DND-41 (cell line): ENCODE measurements around the gene HDAC8.
"Not testable (repeated sequence)": the region's sequence is repeated elsewhere in the genome, so short reads cannot be mapped to it uniquely, and the experiment has no call there.

Source experiments
- ATAC-seq: fragments of 200-7000 bp; cut with Tn5 transposase; 3 replicates; pipeline ENCODE4 v1.9.1; 2021; ENCODE audit warnings: low read depth; ENCODE audit not compliant: insufficient read depth
- DNase-seq: peaks from one replicate; pipeline ENCODE4 v3.0.0-alpha.2; 2020
- H2AFZ ChIP-seq: 2 replicates; pipeline ENCODE4 v1.6.0; 2012; ENCODE audit warnings: low read depth, low read length
- H3K27ac ChIP-seq: 2 replicates; pipeline ENCODE4 v1.5.1; 2012; ENCODE audit warnings: low read length, inconsistent platforms
- H3K27me3 ChIP-seq: fragments of 200-600 bp; sonication (generic); 2 replicates; pipeline ENCODE4 v1.6.0; 2012; ENCODE audit warnings: low read length, mild to moderate bottlenecking, inconsistent platforms; ENCODE audit not compliant: insufficient read depth, poor library complexity
- H3K36me3 ChIP-seq: 2 replicates; pipeline ENCODE4 v1.5.1; 2012; ENCODE audit warnings: low read length, inconsistent platforms; ENCODE audit not compliant: insufficient read depth
- H3K4me1 ChIP-seq: 2 replicates; pipeline ENCODE4 v1.5.1; 2012; ENCODE audit warnings: mild to moderate bottlenecking, low read length; ENCODE audit not compliant: insufficient read depth
- H3K4me2 ChIP-seq: 2 replicates; pipeline ENCODE4 v1.6.0; 2012; ENCODE audit warnings: mild to moderate bottlenecking, moderate library complexity, low read length, inconsistent platforms; ENCODE audit not compliant: insufficient read depth
- H3K4me3 ChIP-seq, 2 experiments: fragments of 200-600 bp in 1 of 2; shearing (Covaris generic) in 1 of 2; 2 replicates each; pipeline ENCODE4 v1.5.1; 2012 to 2016; ENCODE audit warnings: inconsistent platforms in 2 of 2, low read length in 2 of 2, mild to moderate bottlenecking in 2 of 2, low read depth in 1 of 2, moderate library complexity in 1 of 2
- H3K79me2 ChIP-seq: 2 replicates; pipeline ENCODE4 v1.6.0; 2012; ENCODE audit warnings: low read length, inconsistent platforms; ENCODE audit not compliant: insufficient read depth
- H3K9ac ChIP-seq: 2 replicates; pipeline ENCODE4 v1.6.0; 2012; ENCODE audit warnings: low read depth, mild to moderate bottlenecking, inconsistent platforms, low read length, moderate library complexity
- H3K9me3 ChIP-seq: 2 replicates; pipeline ENCODE4 v1.5.1; 2012; ENCODE audit warnings: low read length, moderate library complexity, mild to moderate bottlenecking, inconsistent platforms; ENCODE audit not compliant: insufficient read depth, severe bottlenecking
- H4K20me1 ChIP-seq: 2 replicates; pipeline ENCODE4 v1.6.0; 2012; ENCODE audit warnings: low read length; ENCODE audit not compliant: insufficient read depth
- EZH2 ChIP-seq: IDR thresholded peaks from 3 replicates; pipeline ENCODE4 v1.6.1; 2012; ENCODE audit warnings: borderline replicate concordance, low read depth, mild to moderate bottlenecking, moderate library complexity, low read length, inconsistent platforms; ENCODE audit not compliant: severe bottlenecking
- TF ChIP-seq, protein P1 (sequence below): IDR thresholded peaks from 2 replicates; pipeline ENCODE4 v1.5.1; 2012; ENCODE audit warnings: borderline replicate concordance, low read length, moderate library complexity, mild to moderate bottlenecking; ENCODE audit not compliant: poor library complexity, severe bottlenecking; ENCODE audit errors: extremely low read depth

The HDAC8 gene

DNA sequence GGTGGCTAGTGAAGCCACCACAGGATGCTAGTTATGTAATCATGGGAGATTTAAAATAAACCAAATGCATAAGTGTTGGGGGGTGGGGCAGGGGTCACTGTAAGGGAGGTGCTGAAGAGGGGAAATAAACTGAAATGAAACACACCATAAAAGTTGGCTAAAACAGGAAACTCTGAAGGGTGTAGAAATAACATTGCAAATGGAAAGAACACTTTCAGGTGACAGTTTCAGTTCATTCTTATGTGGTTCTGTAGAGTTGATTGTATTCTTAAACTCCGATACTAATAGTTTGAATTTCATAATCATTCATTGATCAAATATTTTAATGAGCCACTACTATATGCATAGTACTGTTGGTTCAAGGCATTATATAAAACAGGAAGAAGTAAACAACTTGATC, 80.1 kb downstream of the HDAC8 start:
- Histone ChIP-seq H3K79me2 (no peaks in the 10 kb centered on the region), H3K27me3 (no peaks in the 10 kb centered on the region), H3K36me3 (peaks cover 4% of the 10 kb centered on the region), H3K4me3 (no peak overlapping the region), H3K4me2 (no peak overlapping the region), H3K4me1 (no peaks in the 10 kb centered on the region), H3K27ac (no peak overlapping the region), H3K9ac (no peak overlapping the region), H4K20me1 (no peaks in the 10 kb centered on the region), H3K9me3 (no peaks in the 10 kb centered on the region), H2AFZ (no peak overlapping the region)
- ATAC-seq (no peak), DNase-seq (no peak)
- TF ChIP-seq, protein P1, sequence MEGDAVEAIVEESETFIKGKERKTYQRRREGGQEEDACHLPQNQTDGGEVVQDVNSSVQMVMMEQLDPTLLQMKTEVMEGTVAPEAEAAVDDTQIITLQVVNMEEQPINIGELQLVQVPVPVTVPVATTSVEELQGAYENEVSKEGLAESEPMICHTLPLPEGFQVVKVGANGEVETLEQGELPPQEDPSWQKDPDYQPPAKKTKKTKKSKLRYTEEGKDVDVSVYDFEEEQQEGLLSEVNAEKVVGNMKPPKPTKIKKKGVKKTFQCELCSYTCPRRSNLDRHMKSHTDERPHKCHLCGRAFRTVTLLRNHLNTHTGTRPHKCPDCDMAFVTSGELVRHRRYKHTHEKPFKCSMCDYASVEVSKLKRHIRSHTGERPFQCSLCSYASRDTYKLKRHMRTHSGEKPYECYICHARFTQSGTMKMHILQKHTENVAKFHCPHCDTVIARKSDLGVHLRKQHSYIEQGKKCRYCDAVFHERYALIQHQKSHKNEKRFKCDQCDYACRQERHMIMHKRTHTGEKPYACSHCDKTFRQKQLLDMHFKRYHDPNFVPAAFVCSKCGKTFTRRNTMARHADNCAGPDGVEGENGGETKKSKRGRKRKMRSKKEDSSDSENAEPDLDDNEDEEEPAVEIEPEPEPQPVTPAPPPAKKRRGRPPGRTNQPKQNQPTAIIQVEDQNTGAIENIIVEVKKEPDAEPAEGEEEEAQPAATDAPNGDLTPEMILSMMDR: no peak
- no peak for TF ChIP-seq EZH2

DNA sequence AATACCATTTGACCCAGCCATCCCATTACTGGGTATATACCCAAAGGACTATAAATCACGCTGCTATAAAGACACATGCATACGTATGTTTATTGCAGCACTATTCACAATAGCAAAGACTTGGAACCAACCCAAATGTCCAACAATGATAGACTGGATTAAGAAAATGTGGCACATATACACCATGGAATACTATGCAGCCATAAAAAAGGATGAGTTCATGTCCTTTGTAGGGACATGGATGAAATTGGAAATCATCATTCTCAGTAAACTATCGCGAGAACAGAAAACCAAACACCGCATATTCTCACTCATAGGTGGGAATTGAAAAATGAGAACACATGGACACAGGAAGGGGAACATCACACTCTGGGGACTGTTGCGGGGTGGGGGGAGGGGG, 82.4 kb downstream of the HDAC8 start:
- not testable (repeated sequence) for H2AFZ ChIP-seq, H3K27me3 ChIP-seq, DNase-seq, H3K27ac ChIP-seq, H3K36me3 ChIP-seq, H4K20me1 ChIP-seq, H3K4me3 ChIP-seq, H3K4me2 ChIP-seq, H3K79me2 ChIP-seq, H3K9me3 ChIP-seq, H3K4me1 ChIP-seq, H3K9ac ChIP-seq, ATAC-seq

DNA sequence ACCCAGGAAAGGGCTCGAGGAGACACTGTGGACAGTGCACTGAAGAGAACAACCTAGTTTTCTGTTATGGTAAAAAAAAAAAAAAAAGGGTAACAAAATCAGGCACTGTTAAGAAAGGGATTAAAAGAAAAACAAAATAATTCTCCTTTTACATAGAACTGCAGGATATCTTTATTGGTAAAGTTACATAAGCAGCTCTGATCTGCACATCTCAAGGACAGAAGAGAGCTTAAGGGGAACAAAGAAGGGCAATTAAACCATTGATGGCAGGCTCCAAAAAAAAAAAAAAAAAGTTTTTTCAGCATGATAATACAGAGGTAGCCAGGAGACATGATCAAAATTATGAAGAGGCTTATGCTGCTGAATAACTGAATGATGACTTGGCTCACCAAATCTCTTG, 85.0 kb downstream of the HDAC8 start:
- H3K27me3 ChIP-seq: no peaks in the 10 kb centered on the region
- no peak overlapping the region for H3K4me3 ChIP-seq
- H3K4me1 ChIP-seq: no peaks in the 10 kb centered on the region
- ATAC-seq (no peak), DNase-seq (no peak)
- no peaks in the 10 kb centered on the region for H4K20me1 ChIP-seq
- H3K9ac ChIP-seq: no peak overlapping the region
- TF ChIP-seq, protein P1: no peak
- no peak for TF ChIP-seq EZH2
- H3K27ac ChIP-seq: no peak overlapping the region
- H3K4me2 ChIP-seq: no peak overlapping the region
- H2AFZ ChIP-seq: no peak overlapping the region
- no peaks in the 10 kb centered on the region for H3K9me3 ChIP-seq
- H3K79me2 ChIP-seq: no peaks in the 10 kb centered on the region
- peaks cover 7% of the 10 kb centered on the region for H3K36me3 ChIP-seq

DNA sequence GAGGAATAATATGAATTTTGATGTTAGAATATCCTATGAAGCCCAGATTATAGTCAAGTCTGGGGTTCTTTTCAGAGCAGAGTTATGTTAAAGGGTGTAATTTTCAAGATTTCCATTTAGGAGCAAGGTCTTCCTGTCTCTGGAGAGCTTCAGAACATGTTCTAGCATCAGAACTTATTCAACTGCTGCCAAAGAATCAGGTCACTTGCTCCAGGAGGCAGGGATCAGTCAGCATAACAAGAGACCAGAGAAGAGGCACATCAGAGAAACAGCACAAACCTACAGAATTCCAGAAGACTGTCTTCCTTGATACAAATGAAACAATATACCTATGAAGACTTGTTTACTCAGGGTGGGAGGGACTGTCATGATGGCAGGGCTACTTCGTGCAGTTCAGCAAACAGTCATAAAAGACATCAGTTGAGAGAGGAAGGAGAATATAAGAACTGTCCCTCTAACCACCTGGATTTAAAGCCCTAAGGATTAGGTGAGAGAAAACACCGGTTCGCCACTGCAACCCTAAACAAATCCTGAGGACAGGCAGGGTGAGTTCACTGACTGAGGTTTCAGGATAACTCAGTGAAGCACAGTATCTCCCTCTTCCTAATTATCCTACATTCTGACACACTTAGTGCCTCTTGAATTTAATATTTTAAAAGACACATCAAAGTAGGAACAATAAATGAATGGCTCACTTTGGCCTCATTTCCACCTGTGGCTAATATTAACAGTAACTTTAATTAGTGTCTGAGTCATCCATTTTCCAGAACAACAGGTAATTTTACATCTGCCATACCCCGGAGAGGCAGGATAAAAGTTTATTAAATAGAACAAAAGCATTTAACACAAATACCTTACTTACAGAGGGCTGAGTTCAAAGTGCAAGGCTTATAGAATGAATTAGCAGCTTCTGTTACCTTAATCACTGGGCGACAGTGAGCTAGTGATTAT, 93.0 kb downstream of the HDAC8 start:
- Histone ChIP-seq H3K9ac (no peak overlapping the region), H3K27ac (no peak overlapping the region), H3K4me1 (no peaks in the 10 kb centered on the region), H4K20me1 (no peaks in the 10 kb centered on the region), H3K79me2 (no peaks in the 10 kb centered on the region), H3K36me3 (no peaks in the 10 kb centered on the region; the same call in 1 of the 2 replicates), H2AFZ (no peak overlapping the region), H3K9me3 (no peaks in the 10 kb centered on the region), H3K27me3 (no peaks in the 10 kb centered on the region), H3K4me3 (no peak overlapping the region), H3K4me2 (no peak overlapping the region)
- DNase-seq (no peak), ATAC-seq (no peak)
- TF ChIP-seq, protein P1: no peak
- TF ChIP-seq EZH2: no peak
